ENCODE data around the gene ART3. TPM values are rescaled to one million over a fixed set of nuclear protein-coding genes. Genes with fewer than 3 reads are reported as not detected.

Gene ART3
- polyA plus RNA-seq, 1 donor from 2014 or later: not detected

DNA sequence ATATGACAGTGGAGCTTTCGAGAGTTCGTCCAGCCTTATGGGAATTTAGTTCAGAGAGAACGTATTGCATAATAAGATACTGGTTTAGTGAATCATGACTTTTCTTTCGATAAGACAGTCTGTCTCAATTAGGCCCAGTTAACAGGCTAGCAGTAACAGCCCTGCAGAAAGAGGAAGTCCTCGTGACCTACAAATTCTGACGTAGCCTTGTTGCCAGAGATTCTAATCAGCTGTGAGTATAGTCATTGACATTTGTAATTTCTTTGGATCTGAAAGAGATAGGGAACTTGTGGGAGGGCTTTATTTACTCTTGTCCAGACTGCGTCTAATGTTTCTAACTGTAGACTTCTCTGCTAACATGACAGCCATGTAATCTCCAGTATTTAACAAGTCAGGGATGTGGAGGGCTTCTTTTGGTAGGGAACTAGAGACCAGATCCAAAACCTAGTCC lies 15.8 kb downstream of the ART3 start:
- peak overlapping the region in 1 of 4 donors; percentile 61 for H3K4me3 Mint-ChIP-seq
- H3K27ac Mint-ChIP-seq: peak overlapping the region in 1 of 3 donors; percentile 26
- H3K9me3 Mint-ChIP-seq: no peaks in the 10 kb centered on the region
- peaks cover 6 to 9% (median 6%) of the 10 kb centered on the region in 3 donors for H3K4me1 Mint-ChIP-seq
- peaks cover 3% of the 10 kb centered on the region for H3K36me3 Mint-ChIP-seq
- H3K27me3 Mint-ChIP-seq: no peaks in the 10 kb centered on the region

DNA sequence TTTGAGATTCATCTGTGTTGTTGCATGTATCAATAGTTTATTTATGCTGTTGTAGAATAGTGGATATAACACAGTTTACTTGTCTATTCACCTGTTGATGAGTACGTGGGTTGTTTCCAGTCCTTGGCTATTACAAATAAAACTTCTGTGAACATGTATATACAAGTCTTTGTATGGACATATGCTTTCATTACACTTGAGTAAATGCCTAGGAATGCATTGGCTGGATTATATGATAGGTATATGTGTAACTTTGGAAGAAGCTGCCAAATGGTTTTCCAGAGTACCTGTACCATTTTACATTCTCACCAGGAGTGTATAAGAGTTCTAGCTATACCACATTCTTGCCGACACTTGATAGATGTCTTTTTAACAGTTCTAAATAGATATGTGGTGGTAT lies 16.5 kb downstream of the ART3 start:
- H3K9me3 Mint-ChIP-seq: no peaks in the 10 kb centered on the region
- H3K4me1 Mint-ChIP-seq: peaks cover 6 to 9% (median 6%) of the 10 kb centered on the region in 3 donors
- no peaks in the 10 kb centered on the region for H3K27me3 Mint-ChIP-seq
- H3K27ac Mint-ChIP-seq: no peak overlapping the region
- H3K36me3 Mint-ChIP-seq: peaks cover 1% of the 10 kb centered on the region
- no peak overlapping the region for H3K4me3 Mint-ChIP-seq

DNA sequence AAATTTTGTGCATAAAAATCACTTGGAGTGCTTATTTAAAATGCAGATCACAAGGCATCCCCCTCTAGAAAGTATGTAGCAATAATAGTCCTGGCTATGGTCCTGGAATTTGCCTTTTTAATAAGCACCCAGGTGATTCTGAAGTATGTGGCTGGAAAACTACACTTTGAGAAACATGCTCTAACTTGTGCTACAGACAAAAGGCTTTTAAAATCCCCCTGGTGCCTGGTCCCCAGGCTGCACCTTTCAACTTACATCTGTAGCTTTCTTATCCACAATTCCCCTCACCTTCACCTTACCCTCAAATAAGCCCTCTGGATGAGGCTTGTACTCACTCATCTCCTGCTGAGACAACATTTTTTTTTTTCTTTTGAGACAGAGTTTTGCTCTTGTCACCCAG lies 21.1 kb downstream of the ART3 start:
- no peak overlapping the region for H3K27ac Mint-ChIP-seq
- no peak overlapping the region for H3K4me3 Mint-ChIP-seq
- H3K36me3 Mint-ChIP-seq: no peaks in the 10 kb centered on the region
- peaks cover 2% of the 10 kb centered on the region for H3K27me3 Mint-ChIP-seq
- no peaks in the 10 kb centered on the region for H3K9me3 Mint-ChIP-seq
- peaks cover 1 to 3% (median 2%) of the 10 kb centered on the region in 3 donors for H3K4me1 Mint-ChIP-seq

DNA sequence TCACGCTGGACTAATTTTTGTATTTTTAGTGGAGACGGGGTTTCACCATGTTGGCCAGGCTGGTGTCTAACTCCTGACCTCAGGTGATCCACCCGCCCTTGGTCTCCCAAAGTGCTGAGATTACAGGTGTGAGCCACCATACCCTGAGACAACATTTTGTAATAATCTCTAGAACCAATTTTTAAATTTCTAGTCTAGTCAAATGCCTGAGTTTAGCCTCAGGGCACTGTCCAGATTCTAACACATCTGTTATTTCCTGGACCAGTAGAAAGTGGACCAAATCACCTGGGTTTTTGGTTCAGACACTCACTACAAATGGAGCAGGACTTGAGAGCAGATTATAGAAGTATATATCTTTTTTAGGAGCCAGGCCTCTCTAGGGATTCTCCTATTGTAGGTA lies 21.6 kb downstream of the ART3 start:
- Mint-ChIP-seq H3K4me3 (no peak overlapping the region), H3K9me3 (no peaks in the 10 kb centered on the region), H3K27ac (no peak overlapping the region), H3K4me1 (peaks cover 0 to 2% (median 0%) of the 10 kb centered on the region in 3 donors), H3K36me3 (no peaks in the 10 kb centered on the region), H3K27me3 (peaks cover 2% of the 10 kb centered on the region)

DNA sequence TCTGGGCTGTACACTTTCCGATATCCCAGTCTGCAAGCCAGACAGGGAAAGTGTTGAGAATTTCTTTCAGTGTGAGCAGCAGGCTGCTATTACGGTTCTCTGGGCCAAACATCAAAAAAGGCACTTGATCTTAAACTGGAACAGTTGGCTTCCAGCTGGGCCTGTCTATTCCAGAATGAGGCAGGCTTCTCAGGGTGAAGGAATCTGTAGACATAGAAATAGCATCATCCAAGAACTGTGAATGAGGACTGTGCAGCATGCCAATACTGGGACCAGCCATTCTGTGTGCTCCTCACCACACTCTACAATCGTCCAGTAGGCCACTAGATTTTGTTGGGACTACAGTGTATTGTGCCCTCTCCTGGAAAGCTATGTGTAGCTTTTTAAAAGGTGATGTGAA lies 31.1 kb downstream of the ART3 start:
- no peak overlapping the region for H3K4me3 Mint-ChIP-seq
- no peaks in the 10 kb centered on the region for H3K9me3 Mint-ChIP-seq
- H3K27ac Mint-ChIP-seq: no peak overlapping the region
- H3K4me1 Mint-ChIP-seq: no peaks in the 10 kb centered on the region
- no peaks in the 10 kb centered on the region for H3K36me3 Mint-ChIP-seq
- H3K27me3 Mint-ChIP-seq: no peaks in the 10 kb centered on the region

DNA sequence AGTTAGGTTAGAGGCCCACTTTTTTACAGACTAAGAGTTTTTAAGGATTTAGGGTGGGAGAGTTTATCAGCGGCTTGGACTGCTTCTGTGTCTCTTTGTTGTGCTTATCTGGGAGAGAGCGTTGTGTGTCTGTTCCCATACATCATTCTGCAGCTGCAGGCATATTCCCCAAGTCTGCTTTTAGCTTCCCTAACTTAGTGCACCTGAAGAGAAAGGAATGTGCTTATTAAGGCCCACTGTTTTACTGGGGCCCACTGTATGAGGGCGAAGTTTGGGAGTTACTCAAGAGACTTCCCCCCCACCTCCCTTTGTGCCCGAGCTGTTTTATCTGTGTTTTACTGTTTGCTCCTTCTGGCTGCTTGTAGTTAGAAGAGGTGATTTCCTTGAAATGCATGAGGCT lies 31.9 kb downstream of the ART3 start:
- Mint-ChIP-seq H3K27me3 (no peaks in the 10 kb centered on the region), H3K9me3 (no peaks in the 10 kb centered on the region), H3K4me1 (no peaks in the 10 kb centered on the region), H3K36me3 (no peaks in the 10 kb centered on the region), H3K4me3 (no peak overlapping the region), H3K27ac (peak overlapping the region in 1 of 3 donors; percentile 47)

DNA sequence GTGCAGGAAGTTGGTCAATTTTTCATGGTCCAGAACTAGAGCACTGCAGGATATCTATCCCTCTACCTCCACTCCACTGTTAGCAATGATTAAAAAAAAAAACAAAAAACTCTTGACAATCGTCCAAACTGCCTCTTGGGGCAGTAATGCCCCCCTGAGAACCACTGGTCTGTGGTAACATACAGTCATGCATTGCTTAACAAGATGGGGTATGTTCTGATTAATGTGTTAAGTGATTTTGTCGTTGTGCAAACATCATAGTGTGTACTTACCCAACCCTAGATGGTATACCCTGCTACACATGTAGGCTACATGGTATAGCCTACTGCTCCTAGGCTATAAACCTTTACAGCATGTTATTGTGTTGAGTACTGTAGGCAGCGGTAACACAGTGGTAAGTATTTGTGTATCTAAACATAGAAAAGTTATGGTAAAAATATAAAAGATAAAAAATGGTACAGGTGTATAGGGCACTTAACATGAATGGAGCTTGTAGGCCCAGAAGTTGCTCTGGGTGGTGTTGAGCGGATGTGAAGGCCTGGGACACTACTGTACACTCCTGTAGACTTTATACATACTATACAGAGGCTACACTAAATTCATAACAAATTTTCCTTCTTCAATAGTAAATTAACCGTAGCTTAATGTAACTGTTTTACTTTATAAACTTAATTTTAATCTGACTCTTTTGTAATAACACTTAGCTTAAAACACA lies 34.1 kb downstream of the ART3 start:
- Mint-ChIP-seq H3K27me3 (no peaks in the 10 kb centered on the region), H3K27ac (no peak overlapping the region), H3K4me1 (no peaks in the 10 kb centered on the region), H3K9me3 (no peaks in the 10 kb centered on the region), H3K4me3 (no peak overlapping the region), H3K36me3 (no peaks in the 10 kb centered on the region)

DNA sequence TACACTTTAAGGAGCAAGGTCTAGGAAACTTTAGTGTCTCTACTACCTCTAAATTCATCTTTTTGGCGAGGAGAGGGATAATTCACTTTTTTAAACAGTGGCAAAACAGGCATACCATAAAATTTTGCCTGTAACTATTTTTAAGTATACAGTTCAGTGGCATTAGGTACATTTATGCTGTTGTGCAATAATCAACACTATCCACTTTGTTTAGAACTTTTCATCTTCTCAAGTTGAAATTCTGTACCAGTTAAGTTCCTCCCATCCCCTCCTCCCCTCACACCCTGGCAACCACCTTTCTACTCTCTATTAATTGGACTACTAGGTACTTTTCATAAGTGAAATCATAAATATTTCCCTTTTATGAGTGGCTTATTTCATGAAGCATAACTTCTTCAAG lies 42.3 kb downstream of the ART3 start:
- H3K36me3 Mint-ChIP-seq: peaks cover 14% of the 10 kb centered on the region
- H3K9me3 Mint-ChIP-seq: peaks cover 0 to 5% (median 0%) of the 10 kb centered on the region in 3 donors
- no peak overlapping the region for H3K4me3 Mint-ChIP-seq
- H3K4me1 Mint-ChIP-seq: peaks cover 0 to 1% (median 0%) of the 10 kb centered on the region in 3 donors
- H3K27ac Mint-ChIP-seq: no peak overlapping the region
- no peaks in the 10 kb centered on the region for H3K27me3 Mint-ChIP-seq

DNA sequence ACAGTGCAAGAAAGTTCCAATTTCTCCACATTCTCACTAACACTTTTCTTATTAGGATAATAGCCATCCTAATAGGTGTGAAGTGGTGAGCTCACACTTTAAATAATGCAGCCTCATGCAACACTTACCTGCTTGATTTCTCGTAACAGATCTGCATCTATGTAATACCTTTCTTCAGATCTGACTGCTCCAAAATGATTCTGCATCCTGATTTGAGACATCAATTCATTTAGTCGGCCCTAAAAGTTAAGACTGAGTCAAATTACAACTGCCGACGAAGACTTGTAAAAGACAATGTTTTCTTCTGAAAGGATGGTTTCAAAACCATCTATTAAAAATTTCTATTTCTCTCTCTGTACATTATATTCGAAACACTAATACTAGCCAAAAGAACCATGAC lies 43.0 kb downstream of the ART3 start:
- H3K36me3 Mint-ChIP-seq: peaks cover 16% of the 10 kb centered on the region
- no peak overlapping the region for H3K4me3 Mint-ChIP-seq
- no peaks in the 10 kb centered on the region for H3K27me3 Mint-ChIP-seq
- peak overlapping the region in 1 of 3 donors; percentile 26 for H3K27ac Mint-ChIP-seq
- H3K9me3 Mint-ChIP-seq: peaks cover 0 to 5% (median 0%) of the 10 kb centered on the region in 3 donors
- peaks cover 0 to 1% (median 0%) of the 10 kb centered on the region in 3 donors for H3K4me1 Mint-ChIP-seq

DNA sequence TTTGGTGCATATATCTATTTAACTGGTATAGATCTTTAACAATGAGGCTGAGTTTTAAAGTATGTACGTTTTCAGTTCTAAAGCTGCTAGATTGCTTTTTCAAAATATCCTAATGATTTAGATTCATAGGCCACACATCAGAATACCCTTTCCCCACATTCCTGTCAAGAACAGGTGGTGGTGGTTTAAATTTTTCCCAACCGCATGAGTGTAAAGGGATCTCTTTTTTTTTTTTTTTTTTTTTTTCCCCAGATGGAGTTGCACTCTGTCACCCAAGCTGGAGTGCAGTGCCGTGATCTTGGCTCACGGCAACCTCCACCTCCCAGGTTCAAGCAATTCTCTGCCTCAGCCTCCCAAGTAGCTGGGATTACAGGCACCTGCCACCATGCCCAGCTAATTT lies 45.7 kb downstream of the ART3 start:
- Mint-ChIP-seq H3K36me3 (peaks cover 25% of the 10 kb centered on the region), H3K4me3 (no peak overlapping the region), H3K27me3 (no peaks in the 10 kb centered on the region), H3K9me3 (peaks cover 0 to 5% (median 0%) of the 10 kb centered on the region in 3 donors), H3K4me1 (peaks cover 0 to 1% (median 0%) of the 10 kb centered on the region in 3 donors), H3K27ac (no peak overlapping the region)

DNA sequence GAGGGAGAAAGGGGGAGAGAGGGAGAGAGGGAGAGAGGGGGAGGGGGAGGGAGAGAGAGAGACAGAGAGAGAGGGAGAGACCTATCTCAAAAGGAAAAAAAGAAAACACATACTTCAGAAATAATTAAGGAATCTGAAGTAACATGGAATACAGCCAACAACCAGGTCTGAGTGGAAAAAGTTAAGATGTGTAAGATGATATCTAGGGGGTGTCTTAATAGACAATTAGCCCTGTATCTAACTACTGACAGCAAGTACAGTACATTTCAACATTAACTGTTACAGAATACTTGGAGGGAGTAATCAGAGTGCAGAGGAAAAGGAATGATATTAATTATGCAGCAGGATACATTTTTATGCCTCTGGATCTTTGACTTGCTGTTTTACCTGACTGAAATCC lies 51.3 kb downstream of the ART3 start:
- Mint-ChIP-seq H3K4me1 (peaks cover 0 to 3% (median 3%) of the 10 kb centered on the region in 3 donors), H3K27me3 (no peaks in the 10 kb centered on the region), H3K4me3 (no peak overlapping the region), H3K9me3 (no peaks in the 10 kb centered on the region), H3K36me3 (peaks cover 18% of the 10 kb centered on the region), H3K27ac (no peak overlapping the region)

DNA sequence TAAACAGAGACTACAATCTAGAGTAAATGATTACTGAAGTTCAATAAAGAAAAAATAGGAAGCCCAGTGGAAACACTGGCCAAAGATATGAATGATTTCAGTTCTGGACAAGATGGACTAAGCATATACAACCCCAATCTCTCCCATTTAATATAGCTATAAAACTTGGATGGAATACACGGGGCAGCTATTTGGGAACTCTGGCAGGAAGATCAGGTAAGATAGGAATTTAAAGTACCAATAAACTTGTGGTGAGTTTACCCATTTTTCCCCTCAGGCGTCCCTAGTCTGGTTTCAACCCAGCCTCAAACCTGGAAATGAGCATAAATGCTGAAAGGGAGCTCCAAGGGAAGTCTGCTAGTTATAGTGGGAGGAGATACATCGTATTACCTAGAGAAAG lies 53.2 kb downstream of the ART3 start:
- no peaks in the 10 kb centered on the region for H3K27me3 Mint-ChIP-seq
- no peak overlapping the region for H3K27ac Mint-ChIP-seq
- H3K4me1 Mint-ChIP-seq: peaks cover 0 to 3% (median 3%) of the 10 kb centered on the region in 3 donors
- H3K36me3 Mint-ChIP-seq: peaks cover 16% of the 10 kb centered on the region
- no peak overlapping the region for H3K4me3 Mint-ChIP-seq
- no peaks in the 10 kb centered on the region for H3K9me3 Mint-ChIP-seq

DNA sequence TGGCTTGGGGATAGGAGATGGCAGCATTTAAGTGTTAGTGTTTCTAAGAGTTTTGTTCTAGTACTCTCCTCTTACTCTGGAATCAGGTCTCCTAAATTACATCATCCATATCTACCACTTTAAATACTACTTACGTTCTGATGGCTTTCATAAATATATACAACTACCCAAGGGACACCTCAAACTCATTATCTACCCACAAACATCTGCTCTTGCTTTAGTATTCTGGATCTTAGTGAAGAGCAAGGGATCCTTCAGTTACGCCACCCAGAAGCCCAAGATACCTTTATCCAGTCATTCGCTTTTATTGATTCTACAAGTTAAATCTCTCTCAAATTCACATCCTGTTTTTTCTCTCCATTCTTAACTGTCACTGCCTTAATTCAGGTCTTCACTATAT lies 66.7 kb downstream of the ART3 start:
- H3K4me1 Mint-ChIP-seq: peaks cover 2 to 20% (median 14%) of the 10 kb centered on the region in 3 donors

DNA sequence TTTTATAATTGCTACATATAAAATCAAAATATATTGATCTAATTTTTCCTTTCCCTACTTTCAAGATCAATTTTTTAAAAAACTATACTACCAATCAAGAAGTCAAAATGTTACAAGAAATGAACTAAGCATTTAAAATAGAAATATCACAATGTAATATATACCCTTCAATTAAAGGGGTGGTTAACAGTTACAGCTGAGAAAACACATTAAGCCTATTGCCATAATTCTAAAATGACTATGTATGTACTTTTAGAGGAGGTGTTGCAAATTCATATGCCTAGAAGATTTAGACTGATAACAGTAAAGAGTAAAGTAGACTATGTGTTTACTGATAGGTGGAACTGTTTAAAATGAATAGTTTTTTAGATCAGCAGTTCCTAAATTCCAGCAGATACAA lies 70.0 kb downstream of the ART3 start:
- Mint-ChIP-seq H3K27ac (no peak overlapping the region), H3K4me3 (peak overlapping the region in 1 of 4 donors; percentile 67), H3K27me3 (no peaks in the 10 kb centered on the region), H3K4me1 (peaks cover 20 to 32% (median 22%) of the 10 kb centered on the region in 3 donors), H3K36me3 (peaks cover 12% of the 10 kb centered on the region), H3K9me3 (no peaks in the 10 kb centered on the region)

More for the DNA sequence above, 66.7 kb downstream of the ART3 start:
- Mint-ChIP-seq H3K27ac (no peak overlapping the region), H3K4me3 (no peak overlapping the region), H3K9me3 (no peaks in the 10 kb centered on the region), H3K36me3 (peaks cover 15% of the 10 kb centered on the region), H3K27me3 (no peaks in the 10 kb centered on the region)

DNA sequence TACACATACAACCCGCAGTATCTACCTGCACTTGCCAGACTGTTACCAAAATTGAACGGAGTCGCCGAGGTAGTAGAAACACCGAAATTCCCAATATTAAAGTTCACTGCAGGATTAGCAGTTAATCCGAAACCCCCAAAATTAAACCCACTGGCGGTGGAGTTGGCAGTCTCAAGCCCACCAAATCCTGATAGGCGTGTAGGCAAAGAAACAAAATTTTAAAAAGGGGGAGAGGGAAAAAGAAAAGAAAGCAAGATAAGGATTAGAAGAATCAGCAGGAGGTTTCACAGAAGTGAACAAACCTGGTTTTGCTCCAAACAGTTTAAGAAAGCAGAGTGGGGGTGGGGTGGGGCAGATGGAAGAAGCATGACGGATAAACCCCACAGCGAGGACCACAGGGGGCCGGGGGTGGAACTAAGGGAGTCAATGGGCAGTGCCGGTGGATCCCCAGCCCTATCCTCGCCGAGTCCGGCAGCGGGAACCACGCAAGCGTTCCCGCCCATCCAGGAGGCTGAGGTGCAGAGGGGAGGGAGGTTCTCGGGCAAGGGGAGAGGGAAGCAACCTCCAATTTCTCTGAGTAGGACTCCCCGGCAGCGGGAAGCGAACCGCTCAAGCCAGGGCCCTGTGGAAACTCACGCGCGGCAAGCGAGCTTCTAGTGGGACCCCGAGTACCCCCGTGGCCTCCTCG lies 73.1 kb downstream of the ART3 start:
- peaks cover 9% of the 10 kb centered on the region for H3K36me3 Mint-ChIP-seq
- peaks cover 12 to 27% (median 18%) of the 10 kb centered on the region in 3 donors for H3K4me1 Mint-ChIP-seq
- peak overlapping the region; percentile 59 to 95 (median 94) for H3K27ac Mint-ChIP-seq
- peak overlapping the region; percentile 94 to 99 (median 99) for H3K4me3 Mint-ChIP-seq
- no peaks in the 10 kb centered on the region for H3K9me3 Mint-ChIP-seq
- H3K27me3 Mint-ChIP-seq: no peaks in the 10 kb centered on the region

Data from IgD-negative memory B cell (primary cell).